ENCODE results near the gene DUSP28. TPM values are rescaled to one million over a fixed set of nuclear protein-coding genes. Genes with fewer than 3 reads are reported as not detected.

DUSP28 gene
- total and polyA plus RNA-seq, 7 donors = 6.6 to 18.1 (median 12.6) TPM

DNA sequence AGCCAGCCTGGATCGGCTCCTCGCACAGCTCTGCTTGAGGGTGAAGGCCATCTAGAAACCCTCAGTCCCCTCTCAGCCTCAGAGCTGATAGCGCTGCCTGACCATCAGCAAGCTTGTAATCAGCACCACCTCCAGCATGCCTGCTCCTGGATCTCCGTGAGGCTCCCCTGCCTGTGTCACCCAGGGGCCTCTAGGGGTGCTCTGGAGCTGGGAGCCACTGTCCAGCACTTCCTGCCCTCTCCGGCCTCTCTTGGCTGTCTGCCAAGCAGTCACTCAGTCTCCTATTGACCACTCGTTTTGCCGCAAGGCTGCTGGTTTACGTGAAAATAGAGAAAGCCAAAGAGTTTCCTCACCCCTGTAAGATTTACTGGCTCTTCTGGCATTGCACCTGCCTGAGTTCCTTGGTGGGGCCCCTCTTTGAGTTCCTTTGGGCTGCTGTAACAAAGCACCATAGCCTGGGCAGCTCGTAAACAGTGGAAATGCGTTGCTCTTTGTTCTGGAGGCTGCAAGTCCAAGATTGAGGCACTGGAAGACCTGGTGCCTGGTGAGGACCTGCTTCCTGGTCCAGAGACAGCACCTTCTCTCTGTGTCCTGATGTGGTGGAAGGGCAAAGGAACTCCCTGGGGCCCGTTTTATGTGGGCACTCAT lies 44.3 kb downstream of the DUSP28 start:
- H3K9me3 ChIP-seq = no peaks in the 10 kb centered on the region
- 33 to 37% (median 34%) methylated on average over 10 to 11 of the region's 11 CpGs for WGBS, 3 donors
- H3K4me3 ChIP-seq = no peak overlapping the region
- no peaks in the 10 kb centered on the region for H3K27me3 ChIP-seq (ENCODE audit: insufficient read depth in 3 of 3, low read length in 2 of 3)
- no peak overlapping the region for H3K27ac ChIP-seq
- H3K4me1 ChIP-seq = no peaks in the 10 kb centered on the region
- DNase-seq = peak; percentile 78 to 92
- TF ChIP-seq, protein P1, sequence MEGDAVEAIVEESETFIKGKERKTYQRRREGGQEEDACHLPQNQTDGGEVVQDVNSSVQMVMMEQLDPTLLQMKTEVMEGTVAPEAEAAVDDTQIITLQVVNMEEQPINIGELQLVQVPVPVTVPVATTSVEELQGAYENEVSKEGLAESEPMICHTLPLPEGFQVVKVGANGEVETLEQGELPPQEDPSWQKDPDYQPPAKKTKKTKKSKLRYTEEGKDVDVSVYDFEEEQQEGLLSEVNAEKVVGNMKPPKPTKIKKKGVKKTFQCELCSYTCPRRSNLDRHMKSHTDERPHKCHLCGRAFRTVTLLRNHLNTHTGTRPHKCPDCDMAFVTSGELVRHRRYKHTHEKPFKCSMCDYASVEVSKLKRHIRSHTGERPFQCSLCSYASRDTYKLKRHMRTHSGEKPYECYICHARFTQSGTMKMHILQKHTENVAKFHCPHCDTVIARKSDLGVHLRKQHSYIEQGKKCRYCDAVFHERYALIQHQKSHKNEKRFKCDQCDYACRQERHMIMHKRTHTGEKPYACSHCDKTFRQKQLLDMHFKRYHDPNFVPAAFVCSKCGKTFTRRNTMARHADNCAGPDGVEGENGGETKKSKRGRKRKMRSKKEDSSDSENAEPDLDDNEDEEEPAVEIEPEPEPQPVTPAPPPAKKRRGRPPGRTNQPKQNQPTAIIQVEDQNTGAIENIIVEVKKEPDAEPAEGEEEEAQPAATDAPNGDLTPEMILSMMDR (IDR thresholded peaks at IDR 0.05) = peak; percentile 65
- peaks cover 0 to 7% of the 10 kb centered on the region in 2 donors for H3K36me3 ChIP-seq (ENCODE audit: insufficient read depth in 1 of 2, low read depth in 1 of 2)
- intact Hi-C loops (cut with DNase I) = no loop called here
- ATAC-seq = peak; percentile 79 to 92 (median 82)

DNA sequence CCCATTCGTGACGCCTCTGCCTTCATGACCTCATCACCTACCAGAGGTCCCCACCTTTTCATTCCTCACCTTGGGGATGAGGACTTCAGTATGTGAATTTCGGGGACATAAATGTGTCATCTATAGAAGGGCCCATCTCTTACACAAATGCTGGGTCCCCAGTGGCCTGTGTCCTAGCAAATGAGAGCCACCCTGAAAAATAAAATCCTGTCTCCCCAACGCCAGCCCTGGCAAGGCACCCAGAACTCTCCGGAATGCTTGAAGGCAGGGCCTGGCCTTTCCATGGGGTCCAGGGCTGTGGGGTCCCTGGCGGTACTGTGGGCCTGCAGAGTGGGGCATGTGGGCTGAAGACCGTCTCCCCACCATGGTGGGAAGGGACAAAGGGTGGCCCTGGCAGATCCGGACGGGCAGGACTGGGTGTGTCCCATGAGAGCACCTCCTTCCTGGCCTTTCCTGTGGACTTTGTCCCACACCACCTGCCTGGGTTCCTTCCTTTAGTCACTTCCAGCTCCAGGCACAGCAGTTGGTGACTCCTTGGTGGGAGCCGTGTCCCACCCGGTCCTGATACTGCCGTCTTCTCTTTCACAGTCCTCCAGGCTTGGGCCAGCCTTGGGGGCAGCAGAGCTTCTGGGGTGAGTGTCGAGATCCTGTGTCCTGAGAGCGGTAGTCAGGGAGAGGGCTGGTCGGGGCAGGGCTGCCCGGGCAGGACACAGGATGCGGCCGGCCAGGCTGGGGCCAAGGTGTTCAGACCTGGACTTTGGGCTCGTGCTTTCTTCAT lies 45.0 kb downstream of the DUSP28 start:
- WGBS, 3 donors = 80 to 87% (median 83%) methylated on average over 18 to 19 of the region's 19 CpGs
- DNase-seq = peak; percentile 7 to 42
- no peak overlapping the region for H3K27ac ChIP-seq
- H3K4me1 ChIP-seq = no peaks in the 10 kb centered on the region
- intact Hi-C loops (cut with DNase I) = no loop called here
- no peak overlapping the region for H3K4me3 ChIP-seq
- no peaks in the 10 kb centered on the region for H3K36me3 ChIP-seq (ENCODE audit: insufficient read depth in 1 of 2, low read depth in 1 of 2)
- TF ChIP-seq, protein P1 (IDR thresholded peaks at IDR 0.05) = no peak
- H3K9me3 ChIP-seq = no peaks in the 10 kb centered on the region
- no peaks in the 10 kb centered on the region for H3K27me3 ChIP-seq (ENCODE audit: insufficient read depth in 3 of 3, low read length in 2 of 3)
- ATAC-seq = no peak

DNA sequence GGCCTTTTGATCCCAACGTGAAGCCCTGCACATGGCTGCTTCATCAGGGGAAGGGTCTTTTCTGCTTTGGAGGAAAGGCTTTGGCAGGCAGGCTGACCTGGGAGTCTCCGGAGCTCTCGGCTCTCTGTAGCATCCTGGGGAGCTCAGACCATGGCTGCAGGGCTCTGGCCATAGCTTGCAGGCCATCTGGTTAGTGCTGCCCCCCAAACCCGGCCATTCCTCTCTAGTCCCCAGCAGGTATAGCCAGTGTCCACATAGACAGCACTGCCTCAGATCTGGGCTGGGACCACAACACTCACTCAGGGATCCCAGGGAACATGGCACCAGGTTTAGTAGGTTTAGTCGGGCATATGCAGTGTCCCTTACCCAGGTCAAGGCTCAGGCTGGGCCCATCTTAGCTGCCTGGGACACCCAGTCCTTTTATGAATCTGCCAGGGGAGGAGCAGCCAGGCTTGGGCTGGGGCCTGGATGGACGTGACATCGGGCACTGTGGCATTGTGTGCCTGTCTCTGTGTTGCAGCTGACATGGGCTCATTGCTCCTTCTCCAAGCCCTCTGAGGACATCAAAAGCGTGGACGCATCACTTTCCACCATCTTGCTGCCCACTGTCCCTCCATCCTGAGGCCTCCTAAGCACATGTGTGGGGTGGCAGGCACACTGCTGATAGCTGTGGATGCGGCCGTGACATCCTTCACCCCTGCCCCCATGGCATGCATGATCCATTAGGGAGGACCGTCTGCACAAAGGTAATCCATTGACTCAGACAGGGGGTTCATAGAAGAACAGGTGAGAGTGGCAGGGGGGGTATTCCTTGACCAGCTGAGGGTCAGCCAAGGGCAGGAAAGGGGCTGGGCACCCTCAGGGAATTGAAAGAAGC lies 45.9 kb downstream of the DUSP28 start:
- H3K27ac ChIP-seq = no peak overlapping the region
- no peaks in the 10 kb centered on the region for H3K36me3 ChIP-seq (ENCODE audit: insufficient read depth in 1 of 2, low read depth in 1 of 2)

DNA sequence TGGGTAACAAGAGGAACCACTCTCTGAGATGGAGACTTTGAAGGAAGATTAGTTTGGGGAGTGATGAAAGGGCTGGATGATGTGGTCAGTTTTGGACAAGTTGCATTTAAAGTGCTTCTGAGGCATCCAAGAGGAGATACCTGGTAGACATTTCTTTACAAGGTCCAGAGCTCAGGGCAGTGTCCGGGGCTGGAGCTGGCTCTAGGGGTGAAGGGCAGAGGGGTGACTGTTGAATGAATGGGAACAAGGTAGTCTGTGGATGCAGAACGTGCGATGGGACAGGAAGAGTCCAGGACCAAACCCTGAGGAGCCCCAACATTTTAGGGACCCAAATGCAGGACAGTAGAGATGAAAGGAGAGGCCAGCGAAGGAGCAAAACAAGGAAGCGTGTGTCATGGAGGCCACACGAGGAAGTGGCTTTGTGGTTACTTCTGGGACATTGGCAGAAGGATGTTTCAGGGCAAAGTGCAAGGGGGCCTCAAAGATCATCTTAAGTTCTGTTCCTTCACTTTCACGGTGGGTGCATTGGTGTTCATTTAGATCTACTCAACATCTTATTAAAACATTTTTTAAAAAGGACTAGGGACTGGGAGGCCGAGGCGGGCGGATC lies 51.5 kb downstream of the DUSP28 start:
- peak in 1 of 2 donors; percentile 36 for DNase-seq
- intact Hi-C loops (cut with DNase I) = no loop called here
- Histone ChIP-seq H3K27me3 (ENCODE audit: insufficient read depth in 3 of 3, low read length in 2 of 3) (no peaks in the 10 kb centered on the region), H3K27ac (no peak overlapping the region), H3K9me3 (no peaks in the 10 kb centered on the region), H3K4me1 (peaks cover 13% of the 10 kb centered on the region), H3K36me3 (ENCODE audit: insufficient read depth in 1 of 2, low read depth in 1 of 2) (no peaks in the 10 kb centered on the region), H3K4me3 (no peak overlapping the region)
- TF ChIP-seq, protein P1 (IDR thresholded peaks at IDR 0.05) = no peak
- no peak for ATAC-seq
- WGBS, 3 donors = 91 to 93% (median 92%) methylated on average over 10 of the region's 10 CpGs

More for the DNA sequence above, 45.9 kb downstream of the DUSP28 start:
- no peaks in the 10 kb centered on the region for H3K4me1 ChIP-seq
- WGBS, 3 donors = 76 to 86% (median 81%) methylated on average over 12 of the region's 12 CpGs
- no peak for ATAC-seq
- H3K9me3 ChIP-seq = no peaks in the 10 kb centered on the region
- no peak overlapping the region for H3K4me3 ChIP-seq
- no peaks in the 10 kb centered on the region for H3K27me3 ChIP-seq (ENCODE audit: insufficient read depth in 3 of 3, low read length in 2 of 3)
- intact Hi-C loops (cut with DNase I) = no loop called here
- peak; percentile 7 to 28 for DNase-seq
- TF ChIP-seq, protein P1 (IDR thresholded peaks at IDR 0.05) = no peak

Other genes with a start within 250 kb of the DUSP28 start
- 100 to 1,000 TPM; 115 to 180 (median 142) TPM for gene GPC1, start 124.7 kb upstream of the DUSP28 start, total RNA-seq
- 100 to 1,000 TPM in 2 of 3 donors, 10 to 100 TPM in 1; 85.4 to 116 (median 103) TPM for gene GPC1, start 124.7 kb upstream of the DUSP28 start, polyA plus RNA-seq
- 1 to 10 TPM; 3.0 to 5.8 (median 4.6) TPM for gene ANKMY1, start 2.4 kb upstream of the DUSP28 start, total RNA-seq
- 1 to 10 TPM; 1.4 to 2.5 (median 2.4) TPM for gene ANKMY1, start 2.4 kb upstream of the DUSP28 start, polyA plus RNA-seq
- 10 to 100 TPM; 48.8 to 70.4 (median 59.0) TPM for gene RNPEPL1, start 8.1 kb downstream of the DUSP28 start, total RNA-seq
- 10 to 100 TPM; 59.2 to 79.6 (median 71.9) TPM for gene RNPEPL1, start 8.1 kb downstream of the DUSP28 start, polyA plus RNA-seq
- gene CAPN10, start 26.4 kb downstream of the DUSP28 start, total RNA-seq = 1 to 10 TPM; 5.0 to 9.9 (median 7.6) TPM
- 10 to 100 TPM in 2 of 3 donors, 1 to 10 TPM in 1; 8.9 to 15.0 (median 13.1) TPM for gene CAPN10, start 26.4 kb downstream of the DUSP28 start, polyA plus RNA-seq
- under 1 TPM; 0.36 to 0.92 (median 0.68) TPM for gene GPR35, start 65.1 kb downstream of the DUSP28 start, total RNA-seq
- under 1 TPM; 0.30 to 0.89 (median 0.58) TPM for gene GPR35, start 65.1 kb downstream of the DUSP28 start, polyA plus RNA-seq
- gene AQP12B, start 122.5 kb downstream of the DUSP28 start, total RNA-seq = not detected
- not detected for gene AQP12B, start 122.5 kb downstream of the DUSP28 start, polyA plus RNA-seq
- gene AQP12A, start 131.5 kb downstream of the DUSP28 start, total RNA-seq = not detected
- not detected for gene AQP12A, start 131.5 kb downstream of the DUSP28 start, polyA plus RNA-seq

Data from psoas muscle (tissue), 8 donors.